Measurements from ENCODE around the gene SLC6A11.

The SLC6A11 gene

DNA sequence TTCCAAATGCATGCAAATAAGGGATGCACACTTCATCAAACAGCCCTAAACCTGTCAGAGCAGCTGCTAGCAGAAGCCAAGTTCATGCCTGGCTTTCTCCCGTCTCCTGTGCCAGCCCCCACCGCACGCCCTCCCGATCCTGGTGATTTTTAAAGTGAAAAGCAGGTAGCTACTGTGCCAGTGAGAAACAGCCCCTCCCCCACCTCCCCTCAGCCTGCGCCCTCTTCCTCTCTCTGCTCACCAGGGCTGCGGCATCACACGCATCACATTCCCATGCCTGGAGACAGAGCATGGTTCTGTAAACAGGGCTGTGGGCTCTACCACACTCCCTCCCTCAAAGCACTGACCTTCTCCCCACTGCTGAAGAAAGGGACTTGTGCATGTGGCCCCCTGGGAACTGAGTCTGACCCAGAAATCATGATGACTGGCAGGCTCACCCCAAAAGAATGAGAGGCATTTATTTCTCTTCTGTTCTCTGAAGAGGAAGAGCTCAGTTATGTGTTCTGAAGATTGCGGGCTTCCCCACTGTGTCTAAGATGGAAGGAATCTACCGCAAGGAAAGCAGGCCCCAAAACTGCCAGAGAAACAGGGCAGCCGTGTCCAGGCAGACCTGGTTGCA lies 162.0 kb downstream of the SLC6A11 start:
- DNase-seq (ENCODE audit: low read depth, low spot score), result no peak

DNA sequence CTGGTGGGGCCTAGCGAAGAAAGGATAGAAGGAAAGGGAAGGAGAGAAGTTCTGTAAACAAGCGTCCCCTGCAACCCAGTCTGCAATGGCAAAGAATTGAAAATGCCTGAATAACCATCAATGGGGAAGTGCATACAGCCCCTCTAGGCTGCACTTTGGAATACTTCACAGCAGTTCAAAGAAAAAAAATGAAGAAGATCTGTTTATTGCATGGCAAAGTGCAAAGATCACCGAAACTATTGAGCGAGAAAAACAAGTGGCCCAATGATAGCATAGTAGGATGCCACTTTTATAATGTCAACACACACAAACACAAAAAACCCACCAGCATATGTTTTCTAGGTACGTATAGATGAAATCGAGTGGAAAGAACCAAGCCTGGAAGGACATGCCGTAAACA lies 162.9 kb downstream of the SLC6A11 start:
- DNase-seq (ENCODE audit: low read depth, low spot score), result no peak

DNA sequence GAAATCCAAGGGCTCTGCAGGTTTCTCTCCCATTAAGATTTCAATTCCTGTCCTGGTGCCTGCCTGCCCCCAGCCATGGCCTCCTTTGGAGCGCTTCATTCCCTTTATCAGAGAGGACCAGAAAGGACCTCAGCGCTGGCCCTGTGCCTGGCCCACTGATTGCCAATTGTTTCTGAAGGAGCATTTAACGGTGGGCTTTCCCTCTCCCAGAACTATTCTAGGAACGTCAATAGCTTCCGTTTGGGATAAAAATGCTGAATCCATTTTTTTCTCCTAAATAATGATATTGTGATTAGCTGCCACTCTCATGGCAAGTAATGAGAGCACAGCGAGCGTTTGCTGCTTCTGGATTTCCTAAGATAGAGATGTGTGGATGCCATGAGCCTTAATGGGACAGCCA lies 164.3 kb downstream of the SLC6A11 start:
- no peak for DNase-seq (ENCODE audit: low read depth, low spot score)

DNA sequence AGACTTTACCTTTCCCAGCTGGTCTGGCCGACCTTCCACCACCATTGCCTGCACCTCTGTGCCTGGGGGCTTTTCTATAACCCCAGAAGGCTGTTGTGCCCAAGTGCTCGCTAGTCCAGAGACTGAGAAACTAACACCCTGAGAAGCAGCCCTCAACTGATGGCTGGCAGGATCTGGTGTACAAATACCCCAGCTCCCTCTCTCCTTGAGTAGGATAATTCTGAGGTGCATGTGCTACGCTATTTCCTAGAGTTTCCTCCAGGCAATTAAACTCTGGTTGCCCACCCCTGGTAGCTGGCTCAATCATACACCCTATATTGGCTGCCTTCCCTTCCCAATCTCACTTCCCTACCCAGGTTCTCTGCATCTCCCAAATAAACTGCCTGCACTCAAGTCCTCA lies 165.0 kb downstream of the SLC6A11 start:
- DNase-seq (ENCODE audit: low read depth, low spot score), result no peak

DNA sequence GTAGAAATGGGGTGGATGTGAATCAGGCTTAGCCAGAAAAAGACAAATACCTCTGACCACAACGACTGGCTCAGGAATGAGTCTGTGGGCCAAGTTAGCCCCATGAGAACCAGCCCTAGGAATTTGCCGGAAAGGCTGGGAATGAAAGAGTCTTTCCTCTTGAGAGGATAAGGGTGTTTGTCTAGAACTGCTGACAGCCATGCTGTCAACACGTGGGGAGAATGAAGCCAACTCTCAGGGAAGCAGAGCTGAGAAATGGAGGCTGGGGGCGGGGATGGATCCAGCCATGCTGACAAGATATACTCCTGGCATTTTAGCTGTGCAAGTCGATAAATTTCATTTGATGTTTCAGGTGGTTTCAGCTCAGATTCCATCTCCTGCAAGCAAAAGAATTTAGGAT lies 165.9 kb downstream of the SLC6A11 start:
- no peak for DNase-seq (ENCODE audit: low read depth, low spot score)

DNA sequence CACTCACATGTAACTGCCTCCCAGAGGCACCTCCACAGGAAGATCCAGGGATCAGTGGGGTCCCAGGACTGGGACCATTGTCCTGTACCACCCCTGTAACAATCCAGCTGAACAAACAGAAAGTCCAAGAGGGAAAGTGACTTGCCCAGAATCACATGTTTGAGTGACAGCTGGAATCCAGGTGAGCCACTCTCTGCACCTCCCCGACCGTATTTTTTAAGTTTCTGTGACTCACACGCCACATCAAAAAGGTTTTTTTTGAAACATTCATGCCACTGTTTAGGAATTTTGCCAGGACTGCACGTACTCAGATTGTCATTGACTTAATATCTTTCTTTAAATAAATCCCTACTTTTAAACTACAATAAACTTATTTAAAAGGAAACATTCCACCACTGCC lies 166.8 kb downstream of the SLC6A11 start:
- DNase-seq (ENCODE audit: low read depth, low spot score), result no peak

DNA sequence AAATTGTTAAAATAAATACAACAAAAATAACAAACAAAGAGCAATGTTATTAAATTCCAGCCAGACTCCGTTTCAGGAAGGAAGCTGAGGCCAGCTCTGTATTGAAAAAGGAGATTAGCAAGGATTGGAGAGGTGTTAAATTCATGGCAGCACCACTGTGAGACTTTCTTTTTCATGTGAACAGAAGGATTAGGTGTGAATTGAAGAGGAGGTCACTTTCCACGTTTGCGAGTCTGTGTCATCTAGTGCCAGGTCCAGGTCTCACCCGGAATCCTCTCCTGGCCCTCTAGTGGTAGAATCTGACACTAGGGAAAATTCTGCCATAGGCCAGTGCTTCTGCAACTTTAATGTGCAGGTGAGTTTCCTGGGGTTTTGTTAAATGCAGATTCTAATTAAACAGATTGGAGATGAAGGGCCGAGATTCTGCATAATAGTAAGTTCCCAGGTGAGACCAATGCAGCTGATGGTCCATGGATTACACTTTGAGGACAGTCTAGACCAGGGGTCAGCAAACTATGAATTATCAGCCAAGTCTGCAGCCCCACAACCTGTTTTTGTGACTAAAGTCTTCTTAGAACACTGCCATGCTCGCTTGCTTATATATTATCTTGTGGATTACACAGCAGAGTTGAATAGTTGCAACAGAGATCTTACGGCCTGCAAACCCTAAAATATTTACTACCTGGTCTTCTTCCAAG lies 167.3 kb downstream of the SLC6A11 start:
- no peak for DNase-seq (ENCODE audit: low read depth, low spot score)

DNA sequence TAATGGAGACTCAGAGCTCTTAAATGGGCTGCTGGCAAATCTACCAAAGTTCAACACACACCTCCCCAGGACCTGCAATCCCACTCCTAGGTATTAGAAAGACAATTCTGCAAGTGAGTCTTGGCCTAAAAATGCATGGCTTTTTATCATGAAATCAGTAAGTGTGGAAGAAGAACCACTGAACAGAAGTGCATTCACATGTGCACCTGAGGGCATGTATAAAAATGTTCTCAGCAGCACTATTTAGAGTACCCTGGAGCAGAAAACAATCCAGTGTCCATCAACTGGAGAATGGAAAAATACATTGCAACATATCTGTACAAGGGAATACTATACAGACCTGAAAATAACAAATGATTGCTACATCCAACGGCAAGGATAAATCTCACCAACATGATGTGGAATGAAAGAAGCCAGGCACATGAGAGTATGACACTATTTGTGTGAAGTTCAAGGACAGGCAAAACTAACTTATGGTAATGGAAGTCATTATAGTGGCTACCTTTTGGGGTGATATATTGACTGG lies 168.4 kb downstream of the SLC6A11 start:
- DNase-seq (ENCODE audit: low read depth, low spot score), result no peak

DNA sequence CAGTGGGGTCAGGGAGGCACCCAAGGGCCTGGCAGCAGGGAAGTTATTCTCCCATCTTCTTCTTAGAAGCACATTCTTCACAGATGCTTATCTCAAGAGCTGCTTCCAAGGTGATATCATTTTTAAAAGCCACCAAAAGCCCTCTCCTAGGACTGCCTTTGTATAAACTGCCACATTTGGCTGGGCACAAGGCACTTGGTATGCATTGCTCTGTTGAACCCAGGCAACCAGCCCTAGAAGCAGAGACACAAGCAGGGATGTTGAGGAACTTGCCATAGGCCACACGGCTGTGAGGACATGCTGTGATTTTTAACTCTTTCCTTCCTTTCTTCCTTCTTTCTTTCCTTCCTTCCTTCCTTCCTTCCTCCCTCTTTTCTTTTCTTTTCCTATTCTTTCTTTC lies 169.2 kb downstream of the SLC6A11 start:
- DNase-seq (ENCODE audit: low read depth, low spot score), result no peak

DNA sequence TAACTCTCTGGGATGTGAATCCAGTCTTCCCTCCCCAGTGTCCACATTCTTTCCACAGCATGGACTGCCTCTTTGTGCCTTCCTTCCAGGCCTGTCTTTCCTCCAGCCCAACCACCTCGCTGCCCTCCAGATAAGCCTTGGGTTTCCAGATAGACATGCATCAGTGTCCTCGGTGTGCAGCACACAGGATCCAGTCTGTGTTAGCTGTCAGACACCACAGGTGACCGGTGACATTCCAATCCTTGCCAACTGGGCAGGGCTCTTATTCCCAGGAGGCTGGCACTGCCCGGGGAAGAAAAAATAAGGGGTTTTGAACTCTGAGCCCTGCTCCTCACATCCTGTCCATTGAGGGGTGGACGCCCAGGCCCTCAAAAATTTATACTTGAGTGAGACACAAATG lies 170.6 kb downstream of the SLC6A11 start:
- no peak for DNase-seq (ENCODE audit: low read depth, low spot score)

DNA sequence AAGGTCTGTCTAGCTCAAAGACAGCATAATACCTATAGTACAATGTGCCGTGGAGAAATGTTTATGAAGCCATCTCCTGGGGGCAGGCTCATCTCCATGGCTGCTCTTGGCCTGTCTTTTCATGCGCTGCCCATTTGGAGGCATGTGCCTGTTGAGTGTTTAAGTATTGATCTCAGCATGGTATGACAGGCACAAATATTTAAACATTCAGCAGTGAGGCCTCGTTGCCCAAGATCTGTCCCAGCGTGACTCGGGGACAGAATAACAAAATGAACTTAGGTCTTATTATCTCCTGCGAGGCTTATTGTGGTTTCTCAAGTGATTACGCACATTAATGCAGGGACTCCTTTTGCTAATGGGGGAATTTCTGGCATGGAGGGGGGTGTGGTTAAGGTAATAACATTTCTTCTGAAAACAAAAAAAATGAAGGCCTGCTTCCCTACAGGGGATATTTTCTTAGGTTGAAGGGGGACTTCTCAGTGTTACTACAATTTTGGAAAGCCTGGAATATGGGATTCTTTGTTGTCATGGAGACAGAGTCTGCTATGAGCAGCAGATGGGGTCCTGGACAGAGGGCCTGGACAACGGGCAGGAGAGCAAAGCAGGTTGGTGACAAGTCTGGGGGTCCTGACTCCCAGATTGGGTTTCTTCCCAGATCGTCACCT lies 172.1 kb downstream of the SLC6A11 start:
- DNase-seq (ENCODE audit: low read depth, low spot score), result no peak

DNA sequence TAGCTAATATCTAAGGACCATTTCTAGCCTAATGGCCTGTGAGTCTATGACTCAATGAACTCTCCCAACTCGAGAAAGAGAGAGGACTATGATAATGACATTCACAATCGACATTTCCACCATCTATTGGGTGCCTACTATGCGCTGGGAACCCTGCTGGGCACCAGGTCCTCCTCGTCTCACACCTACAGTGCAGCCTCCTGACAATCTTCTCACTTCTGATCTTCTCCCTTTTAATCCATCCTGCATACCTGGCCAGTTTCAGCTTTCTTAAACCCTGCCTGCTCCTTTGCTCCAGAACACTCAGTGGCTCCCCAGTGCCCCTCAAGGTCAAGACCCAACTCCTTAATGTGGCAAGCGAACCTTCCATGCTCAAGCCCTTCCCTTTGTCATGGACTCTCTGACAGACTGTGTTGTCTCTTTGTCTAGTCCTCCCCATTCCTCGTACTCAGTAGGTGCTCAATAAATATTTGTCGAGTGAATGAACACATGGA lies 173.0 kb downstream of the SLC6A11 start:
- no peak for DNase-seq (ENCODE audit: low read depth, low spot score)
